Panc1 (cell line): ENCODE measurements around the gene ZNF43. TPM values are rescaled to one million over a fixed set of nuclear protein-coding genes. Genes with fewer than 3 reads are reported as not detected.
"Not testable (repeated sequence)": the region's sequence is repeated elsewhere in the genome, so short reads cannot be mapped to it uniquely, and the experiment has no call there.

ENCODE experiments used
- ATAC-seq: fragments of 200-7000 bp; cut with Tn5 transposase; 2 replicates; pipeline ENCODE4 v1.9.1; 2020; ENCODE audit warnings: mild to moderate bottlenecking, moderate library complexity
- BruUV-seq: library from RNA; stranded (reverse); fragments of 400-500 nt; replicated peaks from 2 replicates; lab custom pipeline; 2021; lab: Mats Ljungman, UMichigan
- CTCF ChIA-PET: fragments of 300-600 bp; sonication (Branson Sonifier 250); formaldehyde crosslinking; loops from one replicate; lab custom pipeline; 2022; ENCODE audit warnings: antibody characterized with exemption; lab: Charles Lee
- POLR2A ChIA-PET: fragments of 300-600 bp; sonication (Branson Sonifier 250); formaldehyde crosslinking; loops from one replicate; lab custom pipeline; 2022; ENCODE audit warnings: antibody characterized with exemption; lab: Charles Lee
- DNase-seq: peaks from one replicate; pipeline ENCODE4 v3.0.0-alpha.2; 2010; ENCODE audit warnings: low read depth, low spot score
- H3K27ac ChIP-seq: 2 replicates; pipeline ENCODE4 v1.5.1; 2011; ENCODE audit warnings: mild to moderate bottlenecking, low read length, inconsistent platforms
- H3K27me3 ChIP-seq: fragments of 200-500 bp; sonication (Bioruptor generic); 2 replicates; pipeline ENCODE4 v1.6.0; 2014; ENCODE audit warnings: low read length, inconsistent platforms; ENCODE audit not compliant: control insufficient read depth, insufficient read depth
- H3K36me3 ChIP-seq: fragments of 200-500 bp; sonication (Bioruptor generic); 2 replicates; pipeline ENCODE4 v1.5.1; 2014; ENCODE audit warnings: inconsistent platforms, mild to moderate bottlenecking, low read length, moderate library complexity; ENCODE audit not compliant: control insufficient read depth, insufficient read depth
- H3K4me1 ChIP-seq: 2 replicates; pipeline ENCODE4 v1.5.1; 2011; ENCODE audit warnings: inconsistent platforms, mild to moderate bottlenecking, low read length, moderate library complexity; ENCODE audit not compliant: control insufficient read depth, insufficient read depth
- H3K4me3 ChIP-seq, 2 experiments: 2 replicates each; pipeline ENCODE4 v1.5.1; 2011 to 2012; ENCODE audit warnings: low read depth in 2 of 2, low read length in 2 of 2, mild to moderate bottlenecking in 2 of 2, inconsistent platforms in 1 of 2, moderate library complexity in 1 of 2
- H3K9me3 ChIP-seq: fragments of 200-500 bp; sonication (Bioruptor generic); 2 replicates; pipeline ENCODE4 v1.5.1; 2014; ENCODE audit warnings: low read depth, mild to moderate bottlenecking, inconsistent platforms, low read length, moderate library complexity; ENCODE audit not compliant: control insufficient read depth, insufficient read depth
- CTCF ChIP-seq: fragments of 450-650 bp; IDR thresholded peaks from 2 replicates; pipeline ENCODE4 v1.5.1; 2017; ENCODE audit warnings: mild to moderate bottlenecking
- POLR2AphosphoS5 ChIP-seq: IDR thresholded peaks from 2 replicates; pipeline ENCODE4 v1.6.1; 2012; ENCODE audit warnings: mild to moderate bottlenecking, low read depth, low read length, moderate library complexity
- REST ChIP-seq, 2 experiments: IDR thresholded peaks; 2 replicates each; pipeline ENCODE4 v1.6.1; 2011 to 2012; ENCODE audit warnings: low read depth in 2 of 2, control low read depth in 1 of 2, low read length in 1 of 2, mild to moderate bottlenecking in 1 of 2, moderate library complexity in 1 of 2; ENCODE audit not compliant: insufficient read depth in 1 of 2
- SIN3A ChIP-seq: IDR thresholded peaks from 2 replicates; pipeline ENCODE4 v1.6.1; 2012; ENCODE audit warnings: low read depth, mild to moderate bottlenecking, low read length, moderate library complexity, borderline replicate concordance; ENCODE audit not compliant: insufficient read depth
- TCF7L2 ChIP-seq: IDR thresholded peaks from 2 replicates; pipeline ENCODE4 v1.6.1; 2011; ENCODE audit warnings: mild to moderate bottlenecking, low read depth, low read length, inconsistent platforms
- in situ Hi-C: cut with HindIII; loops from 2 replicates; pipeline ENCODE4 v1.10.0; 2016; ENCODE audit warnings: low sequenced_read_pairs, low pct_unique_long_range_greater_than_20kb
- intact Hi-C: fragments of 100-400 bp; cut with micrococcal nuclease; formaldehyde crosslinking; loops from one replicate; pipeline ENCODE4 v1.10.0; 2022; ENCODE audit not compliant: unreplicated experiment
- total RNA-seq: library from RNA; stranded (reverse); gene quantifications from one replicate; pipeline ENCODE4 v1.2.1, GENCODE V29; 2021; ENCODE audit not compliant: unreplicated experiment

ZNF43 gene
- total RNA-seq, 1 experiment from 2014 or later = 27.7 TPM

- ATAC-seq = no peak
- Histone ChIP-seq H3K27ac (no peak overlapping the region), H3K4me1 (no peaks in the 10 kb centered on the region), H3K36me3 (no peaks in the 10 kb centered on the region), H3K27me3 (no peaks in the 10 kb centered on the region), H3K9me3 (no peaks in the 10 kb centered on the region; the same call in 1 of the 2 replicates), H3K4me3 (no peak overlapping the region)
- no peak for DNase-seq
- intact Hi-C loops = no loop called here
- BruUV-seq = no TSS peak
- CTCF ChIA-PET = no interaction called here
- POLR2A ChIA-PET = no interaction called here
- no peak for TF ChIP-seq POLR2AphosphoS5
- no peak for TF ChIP-seq SIN3A
- TF ChIP-seq TCF7L2 = no peak
- TF ChIP-seq REST (IDR thresholded peaks at IDR 0.05; ENCODE audit: insufficient read depth in 1 of 2, low read depth in 2 of 2, low read length in 1 of 2) = no peak
- TF ChIP-seq CTCF = no peak
- in situ Hi-C loops = no loop called here
Measured at GRCh38 chr19:21786936-21787335, 49.0 kb downstream of the ZNF43 start.

- H3K4me1 ChIP-seq, H3K4me3 ChIP-seq, H3K27ac ChIP-seq, H3K9me3 ChIP-seq, POLR2A ChIA-PET, H3K27me3 ChIP-seq, in situ Hi-C loops, BruUV-seq, CTCF ChIA-PET, intact Hi-C loops, H3K36me3 ChIP-seq, ATAC-seq, DNase-seq: not testable (repeated sequence)
Measured at GRCh38 chr19:21775792-21776191, 60.2 kb downstream of the ZNF43 start.

GRCh38 chr19:21767065-21767800, 68.7 kb downstream of the ZNF43 start, which contains the start of gene ZNF100:
ZNF100 (minus strand) TSS chr19:21767579; CDS start chr19:21767429, 150 bp downstream.
- ChIA-PET POLR2A (interaction anchor here (0.5 to 1.2 kb wide), 3 partner anchors 16 to 84 kb away, joined by 3 to 13 read pairs (median 3); no protein-coding TSS in a partner anchor), CTCF (no interaction called here)
- Histone ChIP-seq H3K36me3 (peaks cover 5% of the 10 kb centered on the region; the same call in 1 of the 2 replicates), H3K9me3 (no peaks in the 10 kb centered on the region), H3K27ac (peak within 1 kb of the TSS; percentile 87), H3K4me3 (peak within 1 kb of the TSS; percentile 89 to 92), H3K27me3 (no peaks in the 10 kb centered on the region), H3K4me1 (no peaks in the 10 kb centered on the region; the same call in 1 of the 2 replicates)
- intact Hi-C loops (no loop called here), in situ Hi-C loops (no loop called here)
- ATAC-seq (peak; percentile 99), DNase-seq (peak; percentile 55)
- BruUV-seq = no TSS peak
- TF ChIP-seq CTCF (no peak), SIN3A (peak; percentile 91; the same call in 1 of the 2 replicates), TCF7L2 (no peak), REST (IDR thresholded peaks at IDR 0.05; ENCODE audit: insufficient read depth in 1 of 2, low read depth in 2 of 2, low read length in 1 of 2) (no peak), POLR2AphosphoS5 (peak; percentile 86)
